ENCODE results near the gene TMEM168.

GRCh38 chr7:112771166-112771565 is 19.0 kb downstream of the TMEM168 start:
- TF ChIP-seq CTCF (IDR thresholded peaks at IDR 0.05) (no peak), EP300 (IDR thresholded peaks at IDR 0.05) (no peak), POLR2AphosphoS5 (IDR thresholded peaks at IDR 0.05) (no peak)

Measured in suprapubic skin (tissue), 4 donors.